SK-N-SH (cell line): ENCODE measurements around the gene FAM83D.

ENCODE experiments used
- POLR2AphosphoS5 ChIP-seq: IDR thresholded peaks from 2 replicates; pipeline ENCODE4 v1.6.1; 2012; ENCODE audit warnings: low read depth, low read length
- SIN3A ChIP-seq: IDR thresholded peaks from 2 replicates; pipeline ENCODE4 v1.6.1; 2012; ENCODE audit warnings: low read depth, mild to moderate bottlenecking, low read length, moderate library complexity, borderline replicate concordance
- TF ChIP-seq, protein P1 (sequence below): fragments of 200-600 bp; sonication (generic); IDR thresholded peaks from 2 replicates; pipeline ENCODE4 v1.6.1; 2017; ENCODE audit warnings: antibody characterized with exemption, mild to moderate bottlenecking, moderate library complexity

DNA sequence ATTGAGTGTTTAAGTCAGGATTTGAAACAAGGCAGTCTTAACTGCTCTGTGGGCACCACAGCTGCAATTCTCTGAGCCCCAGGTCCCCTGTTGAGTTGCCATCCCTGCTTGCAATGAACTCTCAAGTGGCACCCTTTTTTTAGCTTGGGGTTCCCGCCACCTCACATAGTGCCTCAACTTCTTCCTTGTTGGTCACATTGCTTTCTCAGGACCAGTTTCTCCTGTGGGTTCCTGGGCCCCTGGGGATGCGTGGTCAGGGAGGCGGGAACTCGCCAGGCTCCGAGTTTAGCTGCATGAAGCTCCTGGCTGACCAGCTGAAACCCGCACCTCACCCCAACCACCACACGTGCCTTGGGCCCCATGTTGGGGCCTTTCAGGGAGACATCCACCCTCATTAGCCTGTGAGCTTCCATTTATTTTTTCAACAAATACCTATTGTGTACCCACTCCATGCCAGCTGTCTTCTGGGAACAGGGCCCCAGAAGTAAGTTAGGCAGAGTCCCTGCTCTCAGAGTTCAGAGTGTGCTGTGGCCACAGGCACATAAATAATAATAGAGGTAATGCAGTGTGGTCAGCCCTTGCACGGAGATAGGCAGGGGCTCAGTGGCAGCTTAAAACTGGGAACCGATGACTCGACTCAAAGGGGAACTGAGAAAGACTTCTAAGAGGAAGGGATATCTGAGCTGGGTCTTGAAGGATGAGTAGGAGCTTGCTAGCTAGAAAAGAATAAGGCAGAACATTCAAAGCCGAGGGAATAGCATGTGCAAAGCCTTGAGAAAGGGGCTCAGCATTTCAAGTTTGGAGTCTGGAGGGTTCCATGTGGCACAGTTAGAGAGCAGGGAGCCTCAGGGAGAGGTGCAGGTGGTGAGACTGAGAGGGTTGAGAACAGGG is 33.9 kb upstream of the FAM83D start:
- TF ChIP-seq, protein P1, sequence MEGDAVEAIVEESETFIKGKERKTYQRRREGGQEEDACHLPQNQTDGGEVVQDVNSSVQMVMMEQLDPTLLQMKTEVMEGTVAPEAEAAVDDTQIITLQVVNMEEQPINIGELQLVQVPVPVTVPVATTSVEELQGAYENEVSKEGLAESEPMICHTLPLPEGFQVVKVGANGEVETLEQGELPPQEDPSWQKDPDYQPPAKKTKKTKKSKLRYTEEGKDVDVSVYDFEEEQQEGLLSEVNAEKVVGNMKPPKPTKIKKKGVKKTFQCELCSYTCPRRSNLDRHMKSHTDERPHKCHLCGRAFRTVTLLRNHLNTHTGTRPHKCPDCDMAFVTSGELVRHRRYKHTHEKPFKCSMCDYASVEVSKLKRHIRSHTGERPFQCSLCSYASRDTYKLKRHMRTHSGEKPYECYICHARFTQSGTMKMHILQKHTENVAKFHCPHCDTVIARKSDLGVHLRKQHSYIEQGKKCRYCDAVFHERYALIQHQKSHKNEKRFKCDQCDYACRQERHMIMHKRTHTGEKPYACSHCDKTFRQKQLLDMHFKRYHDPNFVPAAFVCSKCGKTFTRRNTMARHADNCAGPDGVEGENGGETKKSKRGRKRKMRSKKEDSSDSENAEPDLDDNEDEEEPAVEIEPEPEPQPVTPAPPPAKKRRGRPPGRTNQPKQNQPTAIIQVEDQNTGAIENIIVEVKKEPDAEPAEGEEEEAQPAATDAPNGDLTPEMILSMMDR: no peak
- TF ChIP-seq POLR2AphosphoS5 (no peak), SIN3A (no peak)
